GM23338 (cell line): Measurements from ENCODE around the gene TRMT44. TPM values are rescaled to one million over a fixed set of nuclear protein-coding genes. Genes with fewer than 3 reads are reported as not detected.
A peak's percentile ranks its signal among the peaks of the same experiment; 100 is the strongest.

Source experiments
- ATAC-seq: fragments of 200-7000 bp; cut with Tn5 transposase; 3 replicates; pipeline ENCODE4 v1.9.1; 2020
- DNase-seq: peaks from one replicate; pipeline ENCODE4 v3.0.0-alpha.2; 2015; ENCODE audit warnings: low spot score
- H2AFZ ChIP-seq: fragments of 200-600 bp; sonication (generic); 2 replicates; pipeline ENCODE4 v1.8.0; 2016; ENCODE audit warnings: antibody characterized with exemption, mild to moderate bottlenecking, moderate library complexity
- H3F3A ChIP-seq: fragments of 200-600 bp; sonication (generic); replicated peaks from 2 replicates; pipeline ENCODE4 v1.8.0; 2017; ENCODE audit warnings: antibody characterized with exemption, mixed run types, low read depth
- H3K27ac ChIP-seq: fragments of 200-600 bp; sonication (generic); 2 replicates; pipeline ENCODE4 v1.6.1; 2016; ENCODE audit warnings: low read depth
- H3K27me3 ChIP-seq: fragments of 200-600 bp; sonication (generic); 2 replicates; pipeline ENCODE4 v1.8.0; 2016; ENCODE audit warnings: mild to moderate bottlenecking, mixed run types, moderate library complexity; ENCODE audit not compliant: insufficient read depth
- H3K36me3 ChIP-seq: fragments of 200-600 bp; sonication (generic); 2 replicates; pipeline ENCODE4 v1.8.0; 2016; ENCODE audit warnings: mild to moderate bottlenecking; ENCODE audit not compliant: insufficient read depth
- H3K4me1 ChIP-seq: fragments of 200-600 bp; sonication (generic); 2 replicates; pipeline ENCODE4 v1.8.0; 2016; ENCODE audit warnings: mild to moderate bottlenecking, moderate library complexity; ENCODE audit not compliant: insufficient read depth
- H3K4me2 ChIP-seq: fragments of 200-600 bp; sonication (generic); 2 replicates; pipeline ENCODE4 v1.7.1; 2017; ENCODE audit warnings: mixed run types
- H3K4me3 ChIP-seq: fragments of 200-600 bp; sonication (generic); 2 replicates; pipeline ENCODE4 v1.6.1; 2016; ENCODE audit warnings: mixed run types
- H3K79me2 ChIP-seq: fragments of 200-600 bp; sonication (generic); replicated peaks from 2 replicates; pipeline ENCODE4 v1.8.0; 2017; ENCODE audit warnings: mild to moderate bottlenecking; ENCODE audit not compliant: insufficient read depth
- H3K9me2 ChIP-seq: fragments of 200-600 bp; sonication (generic); 2 replicates; pipeline ENCODE4 v1.8.0; 2017; ENCODE audit not compliant: insufficient read depth
- H4K20me1 ChIP-seq: fragments of 200-600 bp; sonication (generic); replicated peaks from 2 replicates; pipeline ENCODE4 v1.8.0; 2017; ENCODE audit warnings: mild to moderate bottlenecking; ENCODE audit not compliant: insufficient read depth
- H3K27ac Mint-ChIP-seq: 2 replicates; pipeline ENCODE4 v1.8.0; 2020; ENCODE audit warnings: inconsistent platforms, mild to moderate bottlenecking, moderate library complexity, mixed read lengths
- H3K27me3 Mint-ChIP-seq: 3 replicates; pipeline ENCODE4 v1.8.0; 2022; ENCODE audit warnings: low read depth, mild to moderate bottlenecking, moderate library complexity, mixed read lengths, inconsistent platforms; ENCODE audit not compliant: insufficient read depth, poor library complexity
- H3K36me3 Mint-ChIP-seq: 3 replicates; pipeline ENCODE4 v1.8.0; 2021; ENCODE audit warnings: low read depth, mild to moderate bottlenecking, inconsistent platforms, moderate library complexity, mixed read lengths
- H3K4me1 Mint-ChIP-seq: 3 replicates; pipeline ENCODE4 v1.8.0; 2020; ENCODE audit warnings: mild to moderate bottlenecking, inconsistent platforms, mixed read lengths
- H3K4me3 Mint-ChIP-seq: 3 replicates; pipeline ENCODE4 v1.8.0; 2021; ENCODE audit warnings: moderate library complexity, mild to moderate bottlenecking, inconsistent platforms, mixed read lengths
- H3K9me3 Mint-ChIP-seq: 3 replicates; pipeline ENCODE4 v1.8.0; 2020; ENCODE audit warnings: moderate library complexity, mild to moderate bottlenecking, inconsistent platforms, mixed read lengths
- CREB1 ChIP-seq: fragments of 250-450 bp; sonication (Bioruptor Pico); IDR thresholded peaks from 2 replicates; pipeline ENCODE4 v1.5.0; 2020; ENCODE audit warnings: low read depth, mild to moderate bottlenecking, moderate library complexity
- ETS1 ChIP-seq: IDR thresholded peaks from 2 replicates; pipeline ENCODE4 v1.6.1; 2016; ENCODE audit warnings: antibody characterized with exemption
- EZH2 ChIP-seq: fragments of 200-600 bp; sonication (generic); IDR thresholded peaks from one replicate; pipeline ENCODE4 v1.8.0; 2017; ENCODE audit warnings: antibody characterized with exemption, mild to moderate bottlenecking, low read depth; ENCODE audit not compliant: unreplicated experiment
- EZH2phosphoT487 ChIP-seq: fragments of 200-600 bp; sonication (generic); IDR thresholded peaks from one replicate; pipeline ENCODE4 v1.8.1; 2018; ENCODE audit warnings: antibody characterized with exemption; ENCODE audit not compliant: unreplicated experiment
- JUNB ChIP-seq: IDR thresholded peaks from one replicate; pipeline ENCODE4 v1.6.1; 2016; ENCODE audit warnings: antibody characterized with exemption; ENCODE audit not compliant: unreplicated experiment
- NANOG ChIP-seq: IDR thresholded peaks from 2 replicates; pipeline ENCODE4 v1.6.1; 2016; ENCODE audit warnings: antibody characterized with exemption, borderline replicate concordance
- POLR2AphosphoS5 ChIP-seq: IDR thresholded peaks from 2 replicates; pipeline ENCODE4 v1.6.1; 2016; ENCODE audit warnings: antibody characterized with exemption, low read depth
- REST ChIP-seq: IDR thresholded peaks from one replicate; pipeline ENCODE4 v1.6.1; 2018; ENCODE audit warnings: antibody characterized with exemption; ENCODE audit not compliant: unreplicated experiment
- STAT1 ChIP-seq: IDR thresholded peaks from one replicate; pipeline ENCODE4 v1.6.1; 2016; ENCODE audit warnings: antibody characterized with exemption; ENCODE audit not compliant: unreplicated experiment
- ZNF331 ChIP-seq: fragments of 250-450 bp; sonication (Bioruptor Pico); IDR thresholded peaks from 2 replicates; pipeline ENCODE4 v1.5.0; 2020; ENCODE audit warnings: low read depth, mild to moderate bottlenecking, moderate library complexity
- polyA plus RNA-seq: library from polyadenylated mRNA; unstranded; fragments of >200 nt; fragmentation: Nextera tagmentation; extraction: Ambion mirVana; gene quantifications from 2 replicates; pipeline ENCODE4 v1.2.1, GENCODE V29; 2016
- total RNA-seq: library from RNA; depleted of rRNA; stranded (reverse); fragments of >200 nt; shearing (Covaris generic); gene quantifications from 2 replicates; pipeline ENCODE4 v1.2.3, GENCODE V29; 2014
- TF ChIP-seq, protein P1 (sequence below): fragments of 250-450 bp; sonication (Bioruptor Pico); IDR thresholded peaks from 2 replicates; pipeline ENCODE4 v1.5.0; 2020; ENCODE audit warnings: mild to moderate bottlenecking, moderate library complexity

The TRMT44 gene
- total and polyA plus RNA-seq, 2 experiments from 2014 or later: 10.3 to 49.8 TPM

DNA sequence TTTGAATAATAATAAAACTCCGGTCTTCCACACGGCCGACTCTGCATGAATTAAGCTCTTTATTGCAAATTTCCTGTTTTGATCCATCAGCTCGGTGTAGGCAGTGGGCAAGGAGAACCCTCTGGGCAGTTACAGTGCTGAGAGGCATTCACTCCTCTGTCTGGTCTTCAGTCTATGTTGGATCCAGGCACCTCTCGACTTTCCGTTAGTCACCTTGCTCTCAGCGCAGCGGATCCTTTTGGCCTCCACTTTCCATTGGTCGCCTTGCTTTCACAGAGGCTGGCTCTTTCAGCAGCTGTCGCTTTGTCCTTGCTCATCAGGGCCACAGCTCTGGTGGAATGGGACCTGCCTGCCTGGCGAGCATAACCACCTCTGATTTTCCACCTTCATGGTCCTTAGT, 52.9 kb downstream of the TRMT44 start:
- Histone ChIP-seq H3K79me2 (no peaks in the 10 kb centered on the region), H3K27me3 (no peaks in the 10 kb centered on the region), H3F3A (peaks cover 12% of the 10 kb centered on the region; the same call in 1 of the 2 replicates), H3K36me3 (no peaks in the 10 kb centered on the region; the same call in none of the 2 replicates), H3K4me1 (peaks cover 24% of the 10 kb centered on the region), H2AFZ (no peak overlapping the region), H3K27ac (peak overlapping the region; percentile 97), H3K4me2 (peak overlapping the region; percentile 24; the same call in 1 of the 2 replicates), H4K20me1 (no peaks in the 10 kb centered on the region), H3K4me3 (no peak overlapping the region), H3K9me2 (no peaks in the 10 kb centered on the region)
- peak; percentile 63 for ATAC-seq
- H3K27ac Mint-ChIP-seq: peak overlapping the region; percentile 81
- H3K4me3 Mint-ChIP-seq: peak overlapping the region; percentile 7; the same call in 1 of the 3 replicates
- peaks cover 50% of the 10 kb centered on the region for H3K4me1 Mint-ChIP-seq
- DNase-seq: peak; percentile 28
- H3K27me3 Mint-ChIP-seq: peaks cover 10% of the 10 kb centered on the region
- TF ChIP-seq POLR2AphosphoS5 (no peak), CREB1 (CRISPR knock-in tag) (no peak), ZNF331 (CRISPR knock-in tag) (no peak), STAT1 (no peak), NANOG (no peak), ETS1 (no peak), EZH2phosphoT487 (no peak), JUNB (no peak), REST (no peak), EZH2 (no peak)
- TF ChIP-seq, protein P1, sequence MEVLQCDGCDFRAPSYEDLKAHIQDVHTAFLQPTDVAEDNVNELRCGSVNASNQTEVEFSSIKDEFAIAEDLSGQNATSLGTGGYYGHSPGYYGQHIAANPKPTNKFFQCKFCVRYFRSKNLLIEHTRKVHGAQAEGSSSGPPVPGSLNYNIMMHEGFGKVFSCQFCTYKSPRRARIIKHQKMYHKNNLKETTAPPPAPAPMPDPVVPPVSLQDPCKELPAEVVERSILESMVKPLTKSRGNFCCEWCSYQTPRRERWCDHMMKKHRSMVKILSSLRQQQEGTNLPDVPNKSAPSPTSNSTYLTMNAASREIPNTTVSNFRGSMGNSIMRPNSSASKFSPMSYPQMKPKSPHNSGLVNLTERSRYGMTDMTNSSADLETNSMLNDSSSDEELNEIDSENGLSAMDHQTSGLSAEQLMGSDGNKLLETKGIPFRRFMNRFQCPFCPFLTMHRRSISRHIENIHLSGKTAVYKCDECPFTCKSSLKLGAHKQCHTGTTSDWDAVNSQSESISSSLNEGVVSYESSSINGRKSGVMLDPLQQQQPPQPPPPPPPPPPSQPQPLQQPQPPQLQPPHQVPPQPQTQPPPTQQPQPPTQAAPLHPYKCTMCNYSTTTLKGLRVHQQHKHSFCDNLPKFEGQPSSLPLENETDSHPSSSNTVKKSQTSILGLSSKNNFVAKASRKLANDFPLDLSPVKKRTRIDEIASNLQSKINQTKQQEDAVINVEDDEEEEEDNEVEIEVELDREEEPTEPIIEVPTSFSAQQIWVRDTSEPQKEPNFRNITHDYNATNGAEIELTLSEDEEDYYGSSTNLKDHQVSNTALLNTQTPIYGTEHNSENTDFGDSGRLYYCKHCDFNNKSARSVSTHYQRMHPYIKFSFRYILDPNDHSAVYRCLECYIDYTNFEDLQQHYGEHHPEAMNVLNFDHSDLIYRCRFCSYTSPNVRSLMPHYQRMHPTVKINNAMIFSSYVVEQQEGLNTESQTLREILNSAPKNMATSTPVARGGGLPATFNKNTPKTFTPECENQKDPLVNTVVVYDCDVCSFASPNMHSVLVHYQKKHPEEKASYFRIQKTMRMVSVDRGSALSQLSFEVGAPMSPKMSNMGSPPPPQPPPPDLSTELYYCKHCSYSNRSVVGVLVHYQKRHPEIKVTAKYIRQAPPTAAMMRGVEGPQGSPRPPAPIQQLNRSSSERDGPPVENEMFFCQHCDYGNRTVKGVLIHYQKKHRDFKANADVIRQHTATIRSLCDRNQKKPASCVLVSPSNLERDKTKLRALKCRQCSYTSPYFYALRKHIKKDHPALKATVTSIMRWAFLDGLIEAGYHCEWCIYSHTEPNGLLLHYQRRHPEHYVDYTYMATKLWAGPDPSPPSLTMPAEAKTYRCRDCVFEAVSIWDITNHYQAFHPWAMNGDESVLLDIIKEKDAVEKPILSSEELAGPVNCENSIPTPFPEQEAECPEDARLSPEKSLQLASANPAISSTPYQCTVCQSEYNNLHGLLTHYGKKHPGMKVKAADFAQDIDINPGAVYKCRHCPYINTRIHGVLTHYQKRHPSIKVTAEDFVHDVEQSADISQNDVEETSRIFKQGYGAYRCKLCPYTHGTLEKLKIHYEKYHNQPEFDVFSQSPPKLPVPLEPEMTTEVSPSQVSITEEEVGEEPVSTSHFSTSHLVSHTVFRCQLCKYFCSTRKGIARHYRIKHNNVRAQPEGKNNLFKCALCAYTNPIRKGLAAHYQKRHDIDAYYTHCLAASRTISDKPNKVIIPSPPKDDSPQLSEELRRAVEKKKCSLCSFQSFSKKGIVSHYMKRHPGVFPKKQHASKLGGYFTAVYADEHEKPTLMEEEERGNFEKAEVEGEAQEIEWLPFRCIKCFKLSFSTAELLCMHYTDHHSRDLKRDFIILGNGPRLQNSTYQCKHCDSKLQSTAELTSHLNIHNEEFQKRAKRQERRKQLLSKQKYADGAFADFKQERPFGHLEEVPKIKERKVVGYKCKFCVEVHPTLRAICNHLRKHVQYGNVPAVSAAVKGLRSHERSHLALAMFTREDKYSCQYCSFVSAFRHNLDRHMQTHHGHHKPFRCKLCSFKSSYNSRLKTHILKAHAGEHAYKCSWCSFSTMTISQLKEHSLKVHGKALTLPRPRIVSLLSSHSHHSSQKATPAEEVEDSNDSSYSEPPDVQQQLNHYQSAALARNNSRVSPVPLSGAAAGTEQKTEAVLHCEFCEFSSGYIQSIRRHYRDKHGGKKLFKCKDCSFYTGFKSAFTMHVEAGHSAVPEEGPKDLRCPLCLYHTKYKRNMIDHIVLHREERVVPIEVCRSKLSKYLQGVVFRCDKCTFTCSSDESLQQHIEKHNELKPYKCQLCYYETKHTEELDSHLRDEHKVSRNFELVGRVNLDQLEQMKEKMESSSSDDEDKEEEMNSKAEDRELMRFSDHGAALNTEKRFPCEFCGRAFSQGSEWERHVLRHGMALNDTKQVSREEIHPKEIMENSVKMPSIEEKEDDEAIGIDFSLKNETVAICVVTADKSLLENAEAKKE: no peak
- peaks cover 60% of the 10 kb centered on the region for H3K36me3 Mint-ChIP-seq
- peaks cover 39% of the 10 kb centered on the region for H3K9me3 Mint-ChIP-seq
